ENCODE data around the gene TMPRSS6.
A peak's percentile ranks its signal among the peaks of the same experiment; 100 is the strongest.

TMPRSS6 gene

GRCh38 chr22:37025500-37026070 is 83.9 kb downstream of the TMPRSS6 start:
- H3K4me1 ChIP-seq (ENCODE audit: insufficient read depth, low read length), result no peaks in the 10 kb centered on the region
- no peak overlapping the region for H3K9ac ChIP-seq (ENCODE audit: low read depth, low read length)
- H3K36me3 ChIP-seq (ENCODE audit: insufficient read depth, low read length), result peaks cover 4% of the 10 kb centered on the region; the same call in 1 of the 2 replicates
- H3K9me3 ChIP-seq (ENCODE audit: control insufficient read depth, insufficient read depth, low read length), result no peaks in the 10 kb centered on the region

- Histone ChIP-seq H3K36me3 (ENCODE audit: insufficient read depth, low read length) (peaks cover 4% of the 10 kb centered on the region; the same call in 1 of the 2 replicates), H3K4me1 (ENCODE audit: insufficient read depth, low read length) (no peaks in the 10 kb centered on the region), H3K9me3 (ENCODE audit: control insufficient read depth, insufficient read depth, low read length) (no peaks in the 10 kb centered on the region), H3K9ac (ENCODE audit: low read depth, low read length) (no peak overlapping the region)
Observed at GRCh38 chr22:37024339-37025157, 85.0 kb downstream of the TMPRSS6 start.

GRCh38 chr22:37023743-37024338 is 85.7 kb downstream of the TMPRSS6 start:
- Histone ChIP-seq H3K9ac (ENCODE audit: low read depth, low read length) (no peak overlapping the region), H3K4me1 (ENCODE audit: insufficient read depth, low read length) (no peaks in the 10 kb centered on the region), H3K36me3 (ENCODE audit: insufficient read depth, low read length) (peaks cover 4% of the 10 kb centered on the region; the same call in 1 of the 2 replicates)

DNA sequence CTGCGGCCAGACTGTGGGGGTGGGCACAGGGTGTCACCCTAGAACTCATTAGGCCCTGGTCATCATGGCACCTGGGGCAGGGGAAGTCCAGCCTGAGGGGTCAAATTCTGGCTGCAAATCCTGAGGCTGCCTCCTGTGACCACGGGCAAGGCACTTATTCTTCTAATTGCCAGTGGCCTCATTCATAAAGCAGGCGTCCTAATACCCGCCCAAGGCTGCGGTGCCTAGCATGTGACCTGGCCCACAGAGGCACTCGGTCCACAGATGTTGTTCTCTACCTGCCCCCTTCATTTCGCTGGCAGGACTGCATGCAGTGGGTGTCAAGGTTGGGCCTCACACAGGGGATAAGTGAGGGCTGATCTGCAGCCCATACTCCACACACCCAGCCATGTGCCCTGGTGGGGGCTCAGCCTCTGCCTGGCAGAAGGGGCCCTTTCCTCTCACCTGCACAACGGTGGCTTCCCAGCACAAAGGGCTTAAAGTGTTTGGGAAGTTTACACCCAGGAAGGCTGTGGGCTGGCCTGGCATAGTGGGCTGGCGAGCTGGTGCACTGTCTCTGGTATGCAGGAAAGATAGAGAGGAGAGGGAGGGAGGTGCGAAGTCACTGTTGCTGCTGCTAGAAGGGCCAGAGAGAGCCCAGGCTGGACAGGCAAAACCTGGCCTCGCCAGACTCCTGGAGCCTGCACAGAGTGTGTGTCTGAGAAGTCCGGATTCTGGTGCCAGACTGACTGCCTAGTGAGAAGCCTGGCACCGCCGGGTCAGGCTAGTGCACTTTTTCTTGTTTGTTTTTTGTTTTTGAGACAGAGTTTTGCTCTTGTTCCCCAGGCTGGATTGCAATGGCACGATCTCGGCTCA is 86.8 kb downstream of the TMPRSS6 start:
- H3K4me1 ChIP-seq (ENCODE audit: insufficient read depth, low read length), result no peaks in the 10 kb centered on the region
- H3K9ac ChIP-seq (ENCODE audit: low read depth, low read length), result no peak overlapping the region
- H3K9me3 ChIP-seq (ENCODE audit: control insufficient read depth, insufficient read depth, low read length), result no peaks in the 10 kb centered on the region
- peaks cover 4% of the 10 kb centered on the region; the same call in 1 of the 2 replicates for H3K36me3 ChIP-seq (ENCODE audit: insufficient read depth, low read length)

More at GRCh38 chr22:37023743-37024338, 85.7 kb downstream of the TMPRSS6 start:
- H3K9me3 ChIP-seq (ENCODE audit: control insufficient read depth, insufficient read depth, low read length), result no peaks in the 10 kb centered on the region

DNA sequence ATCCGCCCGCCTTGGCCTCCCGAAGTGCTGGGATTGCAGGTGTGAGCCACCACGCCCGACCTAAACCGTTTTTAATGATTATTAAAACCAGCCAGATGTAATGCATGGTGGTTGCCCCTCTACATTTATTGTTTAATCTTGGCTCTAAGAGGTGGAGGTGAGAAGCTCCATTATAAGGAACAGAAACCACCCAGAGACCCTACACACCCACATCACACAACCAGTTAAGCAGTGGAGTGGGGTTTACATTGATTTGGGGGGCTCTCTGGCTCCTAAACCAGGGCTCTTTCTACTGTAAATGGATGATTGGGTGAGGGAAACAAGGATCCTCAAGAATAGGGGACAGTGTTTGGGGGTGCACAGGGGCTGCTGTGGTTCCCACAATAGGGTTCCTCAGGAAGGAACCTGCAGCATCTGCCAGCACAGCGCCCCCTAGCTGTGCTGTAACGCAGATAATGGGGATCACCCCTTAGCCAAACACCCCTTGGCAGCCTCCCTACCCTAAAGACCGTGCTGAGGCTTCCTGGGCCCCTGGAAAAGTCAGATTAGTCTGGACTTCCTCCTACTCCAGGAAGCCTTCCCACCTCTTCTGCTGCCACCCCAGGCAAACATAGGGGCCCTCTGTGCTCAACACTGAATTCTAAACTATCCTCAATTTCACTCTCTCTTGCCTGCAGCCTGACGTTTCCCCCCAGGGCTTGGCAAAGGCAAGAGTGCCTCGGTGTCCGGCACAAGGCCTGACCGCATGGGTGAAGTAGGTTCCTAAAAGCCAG is 87.6 kb downstream of the TMPRSS6 start:
- Histone ChIP-seq H3K36me3 (ENCODE audit: insufficient read depth, low read length) (peaks cover 4% of the 10 kb centered on the region; the same call in 1 of the 2 replicates), H3K9me3 (ENCODE audit: control insufficient read depth, insufficient read depth, low read length) (no peaks in the 10 kb centered on the region), H3K9ac (ENCODE audit: low read depth, low read length) (no peak overlapping the region), H3K4me1 (ENCODE audit: insufficient read depth, low read length) (no peaks in the 10 kb centered on the region)

DNA sequence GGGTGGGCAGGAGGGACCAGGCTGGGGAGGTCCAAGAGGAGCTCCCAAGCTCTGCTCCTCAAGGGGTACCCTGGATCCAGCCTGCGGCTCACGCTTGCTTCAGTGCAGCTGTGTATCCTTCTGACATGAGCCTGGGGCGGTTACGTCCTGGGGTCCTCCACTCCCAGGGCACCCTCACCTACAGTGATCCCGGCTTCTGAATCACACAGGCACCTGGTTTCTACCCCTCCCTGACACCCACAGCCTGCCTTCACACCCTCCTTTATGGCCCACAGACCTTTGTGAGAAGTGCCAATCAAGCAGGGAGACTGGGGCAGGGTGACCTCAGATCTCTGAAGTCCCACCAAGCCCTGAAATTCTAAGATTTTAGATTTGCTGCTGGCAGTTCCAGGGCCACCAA is 88.5 kb downstream of the TMPRSS6 start:
- Histone ChIP-seq H3K36me3 (ENCODE audit: insufficient read depth, low read length) (no peaks in the 10 kb centered on the region), H3K4me1 (ENCODE audit: insufficient read depth, low read length) (no peaks in the 10 kb centered on the region), H3K9me3 (ENCODE audit: control insufficient read depth, insufficient read depth, low read length) (no peaks in the 10 kb centered on the region), H3K9ac (ENCODE audit: low read depth, low read length) (no peak overlapping the region)

- Histone ChIP-seq H3K9ac (ENCODE audit: low read depth, low read length) (peak overlapping the region; percentile 91), H3K36me3 (ENCODE audit: insufficient read depth, low read length) (no peaks in the 10 kb centered on the region), H3K9me3 (ENCODE audit: control insufficient read depth, insufficient read depth, low read length) (no peaks in the 10 kb centered on the region), H3K4me1 (ENCODE audit: insufficient read depth, low read length) (peaks cover 3% of the 10 kb centered on the region)
Observed at GRCh38 chr22:37020192-37020479, 89.4 kb downstream of the TMPRSS6 start.

DNA sequence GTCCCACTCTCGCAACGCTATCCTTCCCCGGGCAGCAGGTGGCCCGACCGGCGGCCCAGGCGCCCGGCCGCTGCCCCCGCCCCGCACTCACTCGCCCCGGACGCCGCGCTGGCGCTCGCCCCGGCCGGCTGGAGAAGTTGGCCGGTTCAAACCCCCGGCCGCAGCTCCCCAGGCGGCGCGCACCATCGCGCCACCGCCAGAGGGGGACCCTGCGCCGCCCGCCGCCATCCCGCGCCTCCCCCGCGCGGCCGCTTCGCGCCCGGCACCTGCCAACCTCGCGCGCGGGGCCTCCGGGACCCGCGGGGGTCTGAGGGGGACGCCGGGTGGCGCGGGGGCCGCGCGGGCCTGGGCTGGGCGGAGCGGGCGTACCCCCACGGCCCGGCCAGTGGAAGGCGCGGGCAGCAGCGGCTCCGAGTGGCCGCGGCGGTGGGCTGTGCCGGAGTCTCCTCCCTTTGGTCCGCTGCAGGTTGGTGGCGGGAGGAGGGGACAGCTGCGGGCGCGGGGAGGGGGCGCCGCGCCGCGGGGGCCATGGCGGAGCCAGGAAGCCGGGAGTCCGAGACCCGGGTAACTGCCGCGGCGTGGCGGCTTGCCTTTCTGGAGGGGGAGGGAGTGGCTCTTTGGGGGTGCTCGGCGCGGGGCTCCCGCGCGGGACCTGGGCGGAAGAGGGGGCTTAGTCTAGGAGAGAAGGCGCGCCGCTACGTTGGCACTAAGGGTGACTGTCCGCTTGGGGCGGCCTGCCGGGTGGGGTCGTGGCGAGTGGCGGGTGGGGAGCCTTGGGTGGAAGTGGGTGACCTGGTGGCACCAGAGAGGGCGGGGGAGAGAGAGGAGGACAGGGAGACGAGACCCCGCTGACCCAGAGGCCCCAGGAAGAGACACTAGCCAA is 90.0 kb downstream of the TMPRSS6 start, which contains the start of the genes MPST and TST:
TSS of gene MPST (plus strand) at position 434 of the 883 bp plus-strand sequence. CDS start at position 529, 95 bp downstream.
TSS of gene TST (minus strand) at position 139 of the 883 bp plus-strand sequence. CDS start 715 bp downstream, outside the sequence.
- H3K36me3 ChIP-seq (ENCODE audit: insufficient read depth, low read length), result no peaks in the 10 kb centered on the region
- peak within 1 kb of the TSS; percentile 91 for H3K9ac ChIP-seq (ENCODE audit: low read depth, low read length)
- peaks cover 7% of the 10 kb centered on the region for H3K4me1 ChIP-seq (ENCODE audit: insufficient read depth, low read length)
- H3K9me3 ChIP-seq (ENCODE audit: control insufficient read depth, insufficient read depth, low read length), result no peaks in the 10 kb centered on the region

GRCh38 chr22:37018815-37019308 is 90.7 kb downstream of the TMPRSS6 start:
- Histone ChIP-seq H3K4me1 (ENCODE audit: insufficient read depth, low read length) (peaks cover 7% of the 10 kb centered on the region), H3K9ac (ENCODE audit: low read depth, low read length) (peak overlapping the region; percentile 91), H3K9me3 (ENCODE audit: control insufficient read depth, insufficient read depth, low read length) (no peaks in the 10 kb centered on the region), H3K36me3 (ENCODE audit: insufficient read depth, low read length) (no peaks in the 10 kb centered on the region)

- Histone ChIP-seq H3K36me3 (ENCODE audit: insufficient read depth, low read length) (no peaks in the 10 kb centered on the region), H3K9ac (ENCODE audit: low read depth, low read length) (peak overlapping the region; percentile 91), H3K4me1 (ENCODE audit: insufficient read depth, low read length) (peaks cover 7% of the 10 kb centered on the region), H3K9me3 (ENCODE audit: control insufficient read depth, insufficient read depth, low read length) (no peaks in the 10 kb centered on the region)
Observed at GRCh38 chr22:37018086-37018814, 91.3 kb downstream of the TMPRSS6 start.

- Histone ChIP-seq H3K4me1 (ENCODE audit: insufficient read depth, low read length) (peaks cover 7% of the 10 kb centered on the region), H3K9ac (ENCODE audit: low read depth, low read length) (no peak overlapping the region), H3K36me3 (ENCODE audit: insufficient read depth, low read length) (no peaks in the 10 kb centered on the region), H3K9me3 (ENCODE audit: control insufficient read depth, insufficient read depth, low read length) (no peaks in the 10 kb centered on the region)
Observed at GRCh38 chr22:37017356-37017755, 92.2 kb downstream of the TMPRSS6 start.

All from ES-I3 (cell line).